Measurements from ENCODE around the gene RLIM. TPM values are rescaled to one million over a fixed set of nuclear protein-coding genes. Genes with fewer than 3 reads are reported as not detected.

RLIM gene
- total RNA-seq, 1 donor from 2014 or later, result 34.0 TPM

DNA sequence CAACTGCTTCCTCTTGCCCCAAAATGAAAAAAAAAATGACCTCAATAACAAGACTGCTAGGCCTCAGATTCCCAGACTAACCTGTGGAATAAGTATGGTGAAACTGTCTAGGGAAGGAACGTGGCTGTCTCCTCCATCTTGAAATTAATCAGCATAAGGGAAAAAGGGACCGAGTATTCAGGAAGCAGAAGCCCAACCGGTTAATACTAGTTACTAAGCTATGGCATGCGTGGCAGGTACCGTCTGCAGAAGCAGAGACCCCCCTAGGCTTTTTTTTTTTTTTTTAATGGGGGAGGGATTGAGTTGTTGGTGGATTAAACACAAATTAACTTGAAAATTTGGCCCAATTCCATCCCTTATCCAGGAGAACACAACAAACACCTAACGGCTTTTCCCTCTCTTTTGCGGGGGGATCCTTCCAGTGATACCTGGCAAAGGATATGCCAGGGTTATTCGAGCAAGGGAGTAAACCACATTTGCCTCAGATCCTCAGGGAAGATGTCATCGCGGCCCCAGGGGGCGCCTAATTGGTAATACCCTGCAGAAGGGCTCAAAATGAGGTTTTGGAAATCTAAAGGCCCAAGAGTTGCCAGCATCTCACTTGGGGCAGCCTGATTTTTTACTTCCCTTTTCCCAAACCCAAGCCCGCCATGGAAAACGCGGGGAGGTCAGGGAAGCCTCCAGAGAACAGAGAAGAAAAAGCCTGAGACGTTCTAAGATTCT, 893 bp downstream of the RLIM start:
- peaks cover 22% of the 10 kb centered on the region for H3K4me1 Mint-ChIP-seq
- peak overlapping the region; percentile 96 for H3K4me3 Mint-ChIP-seq
- intact Hi-C loops (cut with micrococcal nuclease), result loop anchor here (1.0 to 10.0 kb wide), 9 partner anchors 107 to 1814 kb away; partner anchors contain the start of genes ABCB7, MAGEE1, PBDC1 and SLC16A2
- peak overlapping the region; percentile 96 for H3K27ac Mint-ChIP-seq
- no peaks in the 10 kb centered on the region for H3K9me3 Mint-ChIP-seq
- no peak for DNase-seq
- TF ChIP-seq, protein P1, sequence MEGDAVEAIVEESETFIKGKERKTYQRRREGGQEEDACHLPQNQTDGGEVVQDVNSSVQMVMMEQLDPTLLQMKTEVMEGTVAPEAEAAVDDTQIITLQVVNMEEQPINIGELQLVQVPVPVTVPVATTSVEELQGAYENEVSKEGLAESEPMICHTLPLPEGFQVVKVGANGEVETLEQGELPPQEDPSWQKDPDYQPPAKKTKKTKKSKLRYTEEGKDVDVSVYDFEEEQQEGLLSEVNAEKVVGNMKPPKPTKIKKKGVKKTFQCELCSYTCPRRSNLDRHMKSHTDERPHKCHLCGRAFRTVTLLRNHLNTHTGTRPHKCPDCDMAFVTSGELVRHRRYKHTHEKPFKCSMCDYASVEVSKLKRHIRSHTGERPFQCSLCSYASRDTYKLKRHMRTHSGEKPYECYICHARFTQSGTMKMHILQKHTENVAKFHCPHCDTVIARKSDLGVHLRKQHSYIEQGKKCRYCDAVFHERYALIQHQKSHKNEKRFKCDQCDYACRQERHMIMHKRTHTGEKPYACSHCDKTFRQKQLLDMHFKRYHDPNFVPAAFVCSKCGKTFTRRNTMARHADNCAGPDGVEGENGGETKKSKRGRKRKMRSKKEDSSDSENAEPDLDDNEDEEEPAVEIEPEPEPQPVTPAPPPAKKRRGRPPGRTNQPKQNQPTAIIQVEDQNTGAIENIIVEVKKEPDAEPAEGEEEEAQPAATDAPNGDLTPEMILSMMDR (IDR thresholded peaks at IDR 0.05), result no peak
- POLR2A ChIA-PET, result interaction anchor here (0.6 to 1.0 kb wide), 5 partner anchors 8 to 661 kb away, joined by 3 to 9 read pairs (median 3); no protein-coding TSS in a partner anchor
- peaks cover 17% of the 10 kb centered on the region for H3K36me3 Mint-ChIP-seq (ENCODE audit: low read depth)
- no peaks in the 10 kb centered on the region for H3K27me3 Mint-ChIP-seq
- CTCF ChIA-PET, result no interaction called here
- no peak for ATAC-seq (ENCODE audit: low read depth)

DNA sequence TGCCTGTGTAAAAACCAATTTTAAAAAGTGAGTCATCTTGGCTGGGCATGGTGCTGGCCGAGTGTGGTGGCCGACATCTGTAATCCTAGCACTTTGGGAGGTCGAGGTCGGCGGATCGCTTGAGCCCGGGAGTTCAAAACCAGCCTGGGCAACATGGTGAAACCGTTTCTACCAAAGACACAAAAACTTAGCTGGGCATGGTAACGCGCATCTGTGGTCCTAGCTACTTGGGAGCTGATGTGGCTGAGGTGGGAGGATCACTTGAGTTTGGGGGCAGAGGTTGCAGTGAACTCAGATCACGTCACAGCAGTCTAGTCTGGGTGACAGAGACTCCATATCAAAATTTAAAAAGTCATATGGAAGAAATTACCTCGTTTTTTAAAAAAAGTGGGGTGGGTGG, 7.6 kb downstream of the RLIM start:
- H3K4me1 Mint-ChIP-seq, result peaks cover 24% of the 10 kb centered on the region
- no peak for DNase-seq
- no peak overlapping the region for H3K27ac Mint-ChIP-seq
- ChIA-PET CTCF (no interaction called here), POLR2A (no interaction called here)
- H3K36me3 Mint-ChIP-seq (ENCODE audit: low read depth), result peaks cover 33% of the 10 kb centered on the region
- no peak overlapping the region for H3K4me3 Mint-ChIP-seq
- ATAC-seq (ENCODE audit: low read depth), result no peak
- no peaks in the 10 kb centered on the region for H3K27me3 Mint-ChIP-seq
- H3K9me3 Mint-ChIP-seq, result no peaks in the 10 kb centered on the region
- TF ChIP-seq, protein P1 (IDR thresholded peaks at IDR 0.05), result no peak
- intact Hi-C loops (cut with micrococcal nuclease), result no loop called here

DNA sequence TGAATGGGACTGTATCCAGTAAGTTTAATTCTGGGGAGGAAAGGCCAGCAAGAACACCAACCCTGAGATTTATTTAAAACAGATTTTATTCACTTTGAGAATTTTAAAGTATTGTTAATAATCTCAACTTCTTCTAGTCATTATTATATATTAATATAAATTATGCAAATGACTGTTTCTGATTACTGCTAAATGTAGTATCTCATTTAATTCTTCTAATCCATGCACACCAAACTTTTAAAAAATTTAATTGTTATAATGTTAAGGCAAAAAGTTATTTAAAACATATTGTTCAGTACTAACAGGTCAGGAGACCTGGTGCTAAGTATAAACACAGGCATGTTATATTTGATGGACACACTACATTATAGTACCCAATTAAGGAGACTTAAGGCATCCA, 8.1 kb downstream of the RLIM start:
- no peak for DNase-seq
- CTCF ChIA-PET, result no interaction called here
- POLR2A ChIA-PET, result no interaction called here
- Mint-ChIP-seq H3K36me3 (ENCODE audit: low read depth) (peaks cover 33% of the 10 kb centered on the region), H3K27me3 (no peaks in the 10 kb centered on the region), H3K9me3 (no peaks in the 10 kb centered on the region), H3K4me1 (peaks cover 28% of the 10 kb centered on the region), H3K27ac (no peak overlapping the region), H3K4me3 (no peak overlapping the region)
- TF ChIP-seq, protein P1 (IDR thresholded peaks at IDR 0.05), result no peak
- ATAC-seq (ENCODE audit: low read depth), result no peak
- intact Hi-C loops (cut with micrococcal nuclease), result no loop called here

DNA sequence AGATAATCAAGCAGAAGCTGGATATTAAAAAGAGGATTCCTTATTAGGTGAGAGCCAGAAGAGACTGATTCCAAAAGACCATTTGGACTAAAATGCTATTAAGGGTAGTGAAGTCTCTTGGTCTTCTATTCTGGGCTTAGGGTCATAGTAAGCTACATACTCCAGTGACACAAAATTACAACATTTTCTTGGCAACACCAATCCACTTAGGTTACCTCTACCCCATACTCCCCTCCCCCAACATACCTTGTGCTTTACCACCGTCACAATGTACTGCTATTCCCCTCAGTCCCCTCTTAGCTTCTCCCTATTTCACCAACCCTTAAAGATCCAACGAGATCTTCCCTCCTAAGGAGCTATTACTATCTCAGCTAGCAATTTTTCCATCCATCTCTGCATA, 11.4 kb downstream of the RLIM start:
- Mint-ChIP-seq H3K27ac (no peak overlapping the region), H3K27me3 (no peaks in the 10 kb centered on the region), H3K4me1 (peaks cover 30% of the 10 kb centered on the region), H3K9me3 (no peaks in the 10 kb centered on the region), H3K36me3 (ENCODE audit: low read depth) (peaks cover 37% of the 10 kb centered on the region), H3K4me3 (no peak overlapping the region)
- TF ChIP-seq, protein P1 (IDR thresholded peaks at IDR 0.05), result no peak
- ATAC-seq (ENCODE audit: low read depth), result no peak
- POLR2A ChIA-PET, result no interaction called here
- CTCF ChIA-PET, result no interaction called here
- no peak for DNase-seq
- intact Hi-C loops (cut with micrococcal nuclease), result no loop called here

DNA sequence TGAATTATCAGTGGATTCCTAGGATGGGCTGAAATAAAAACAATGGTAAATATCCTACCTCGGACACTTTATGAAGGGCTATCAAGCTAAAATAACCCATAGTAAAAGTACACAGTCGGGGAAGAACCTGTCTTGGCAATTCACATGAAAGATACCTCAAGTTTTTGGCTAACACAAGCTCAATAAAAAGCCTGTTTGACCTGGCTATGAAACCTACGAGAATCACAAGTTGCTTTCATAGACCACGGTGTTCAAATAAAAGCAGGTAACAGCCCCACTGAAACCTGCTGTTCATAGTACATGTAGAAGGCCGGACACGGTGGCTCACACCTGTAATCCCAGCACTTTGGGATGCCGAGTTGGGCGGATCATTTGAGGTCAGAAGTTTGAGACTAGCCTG, 12.3 kb downstream of the RLIM start:
- Mint-ChIP-seq H3K4me3 (no peak overlapping the region), H3K4me1 (peaks cover 30% of the 10 kb centered on the region), H3K9me3 (no peaks in the 10 kb centered on the region), H3K27me3 (no peaks in the 10 kb centered on the region), H3K36me3 (ENCODE audit: low read depth) (peaks cover 38% of the 10 kb centered on the region), H3K27ac (no peak overlapping the region)
- POLR2A ChIA-PET, result no interaction called here
- DNase-seq (no peak), ATAC-seq (ENCODE audit: low read depth) (no peak)
- TF ChIP-seq, protein P1 (IDR thresholded peaks at IDR 0.05), result no peak
- CTCF ChIA-PET, result no interaction called here
- intact Hi-C loops (cut with micrococcal nuclease), result no loop called here
